ENCODE results near the gene LPP.

DNA sequence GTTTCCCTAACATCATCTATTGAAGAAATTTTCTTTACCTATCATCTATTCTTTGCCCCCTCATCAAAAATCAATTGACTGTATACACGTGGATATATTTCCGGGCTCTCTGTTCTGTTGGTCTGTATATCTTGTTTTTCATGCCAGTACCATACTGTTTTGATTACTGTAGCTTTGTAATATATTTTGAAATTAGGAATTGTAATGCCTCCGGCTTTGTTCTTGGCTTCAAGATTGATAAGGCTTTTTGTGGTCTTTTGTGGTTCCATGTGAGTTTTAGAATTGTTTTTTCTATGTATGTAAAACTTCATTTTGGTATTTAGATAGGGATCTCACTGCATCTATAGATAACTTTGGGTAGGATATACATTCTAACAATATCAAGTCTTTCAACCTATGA is 454.4 kb downstream of the LPP start:
- TF ChIP-seq POLR2A (IDR thresholded peaks at IDR 0.05; ENCODE audit: low read depth, low read length) (no peak), TAF1 (IDR thresholded peaks at IDR 0.05; ENCODE audit: low read depth, low read length) (no peak), SPI1 (IDR thresholded peaks at IDR 0.05; ENCODE audit: low read depth, low read length) (no peak), POLR2AphosphoS5 (IDR thresholded peaks at IDR 0.05; ENCODE audit: low read depth, low read length) (no peak), POU2F2 (IDR thresholded peaks at IDR 0.05; ENCODE audit: low read depth, low read length) (no peak), PAX5 (IDR thresholded peaks at IDR 0.05; ENCODE audit: insufficient read depth, low read length, severe bottlenecking) (no peak)

Data from GM12891 (cell line).